Stimulated activated CD8-positive, alpha-beta memory T cell treated with anti-CD3 and anti-CD28 coated beads, Interleukin-15, amount 100 ng/mL, for 48 hours (primary cell): Measurements from ENCODE around the gene IFI6.
A peak's percentile ranks its signal among the peaks of the same experiment; 100 is the strongest.
"Not testable (repeated sequence)": the region's sequence is repeated elsewhere in the genome, so short reads cannot be mapped to it uniquely, and the experiment has no call there.

Experiments used
- DNase-seq, 2 donors: peaks; one replicate each; pipeline ENCODE4 v3.0.0-alpha.2; 2020; ENCODE audit warnings: low read depth in 2 of 2

The IFI6 gene, protein sequence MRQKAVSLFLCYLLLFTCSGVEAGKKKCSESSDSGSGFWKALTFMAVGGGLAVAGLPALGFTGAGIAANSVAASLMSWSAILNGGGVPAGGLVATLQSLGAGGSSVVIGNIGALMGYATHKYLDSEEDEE

DNA sequence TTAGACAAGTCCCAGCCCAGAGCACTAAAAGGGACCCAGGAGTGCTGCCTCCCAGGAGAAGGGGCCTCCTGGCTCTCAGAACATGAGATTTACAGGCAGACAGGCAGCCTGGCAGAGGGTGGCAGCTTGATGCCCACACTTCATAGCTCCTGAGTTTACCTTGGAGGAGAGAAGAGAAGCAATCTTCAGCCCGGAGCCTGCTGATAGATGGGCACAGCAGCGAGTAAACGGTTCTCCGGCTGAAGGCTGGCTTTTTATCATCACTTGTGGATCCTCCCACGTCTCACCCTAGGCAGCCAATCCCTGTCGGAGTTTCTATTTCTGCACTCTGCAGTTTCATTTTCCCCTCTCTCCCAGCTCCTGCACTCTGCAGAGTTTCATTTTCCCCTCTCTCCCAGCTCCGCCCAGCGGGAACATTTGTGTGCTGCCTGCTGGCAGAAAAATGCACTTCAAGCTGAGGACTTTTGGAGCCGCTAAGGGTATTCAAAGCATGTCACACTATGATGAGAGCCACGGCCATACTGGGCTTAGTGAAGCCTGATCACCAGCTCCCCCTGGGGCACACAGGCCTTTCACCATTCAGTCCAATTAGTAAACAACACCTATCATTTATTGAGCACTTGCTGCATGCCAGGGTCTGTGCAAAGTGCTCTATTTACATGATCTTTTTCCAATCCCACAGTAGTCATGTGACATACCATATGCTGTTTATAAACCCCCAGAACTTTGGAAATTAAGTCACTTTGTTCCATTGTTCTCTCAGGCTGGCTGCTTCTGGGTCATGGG, at the start of gene IFI6:
Gene IFI6, minus strand, starts transcription at position 229 of the 786 bp plus-strand sequence. CDS start 2,878 bp downstream, outside the sequence.
- peak; percentile 56 to 61 for DNase-seq

DNA sequence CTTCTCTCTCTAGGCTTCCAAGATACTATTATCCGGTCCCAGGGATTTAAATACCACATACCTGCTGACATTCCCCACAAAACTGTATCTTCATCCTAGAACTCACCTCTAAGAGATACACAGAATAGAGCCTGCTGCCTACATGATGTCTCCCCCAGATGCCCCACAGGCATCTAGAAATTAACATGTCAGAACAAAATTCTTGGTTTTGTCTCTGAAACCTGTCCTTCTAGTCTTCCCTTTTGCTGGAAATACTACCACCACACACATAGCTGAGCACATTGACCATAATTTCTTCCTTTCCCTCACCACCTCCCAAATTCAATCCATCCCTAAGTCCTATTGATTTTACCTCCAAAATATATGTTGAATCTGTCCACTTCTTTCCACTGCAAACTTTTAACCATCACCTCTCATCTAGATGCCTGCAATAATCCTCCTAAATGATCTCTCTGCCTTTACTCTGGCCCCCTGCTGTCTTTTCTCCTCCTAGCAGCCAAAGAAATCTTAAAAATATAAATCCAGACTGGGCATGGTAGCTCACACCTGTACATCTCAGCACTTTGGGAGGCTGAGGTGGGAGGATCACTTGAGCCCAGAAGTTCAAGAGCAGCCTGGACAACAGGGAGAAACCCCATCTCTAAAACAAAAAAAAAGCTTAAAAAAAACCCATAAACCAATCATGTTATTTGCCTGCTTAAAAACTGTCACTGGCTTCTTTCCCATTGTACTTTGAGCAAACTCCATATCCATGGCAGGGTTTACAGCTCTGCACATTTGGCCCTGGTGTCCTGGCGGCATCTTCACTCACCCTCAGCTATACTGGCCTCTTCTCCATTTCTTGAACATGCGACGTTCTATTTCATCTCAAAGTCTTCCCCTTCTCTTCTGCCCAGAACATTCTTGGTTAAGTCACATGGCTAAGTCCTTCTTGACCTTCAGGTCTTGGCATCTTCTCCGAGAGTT, 47.6 kb upstream of the IFI6 start:
- no peak for DNase-seq

DNA sequence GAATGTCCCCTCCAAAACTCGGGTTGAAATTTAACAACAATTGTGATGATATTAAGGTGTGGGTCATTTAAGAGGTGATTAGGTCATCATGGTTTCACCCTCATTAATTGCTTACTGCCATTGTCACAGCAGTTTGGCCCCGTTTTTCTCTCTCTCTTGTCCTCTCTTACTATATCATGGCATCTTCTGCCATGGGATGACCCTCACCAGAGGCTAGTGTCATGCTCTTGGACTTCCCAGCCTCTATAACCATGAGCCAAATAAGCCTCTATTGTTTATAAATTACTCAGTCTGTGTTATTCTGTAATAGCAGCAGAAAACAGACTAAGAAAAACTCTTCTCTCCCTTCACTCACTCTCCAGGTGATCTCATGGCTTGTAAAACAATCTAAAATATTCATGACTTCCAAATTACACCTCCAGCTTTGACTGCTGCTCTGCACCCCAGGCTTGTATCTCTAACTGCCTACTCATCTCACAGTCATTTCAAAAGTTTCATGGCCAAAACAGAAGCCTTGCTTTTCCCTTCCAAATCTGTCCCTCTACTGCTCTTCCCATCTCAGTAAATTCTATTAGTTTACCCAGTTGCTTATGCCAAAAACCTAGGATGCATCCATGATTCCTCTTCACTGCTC, 44.4 kb upstream of the IFI6 start:
- no peak for DNase-seq

DNA sequence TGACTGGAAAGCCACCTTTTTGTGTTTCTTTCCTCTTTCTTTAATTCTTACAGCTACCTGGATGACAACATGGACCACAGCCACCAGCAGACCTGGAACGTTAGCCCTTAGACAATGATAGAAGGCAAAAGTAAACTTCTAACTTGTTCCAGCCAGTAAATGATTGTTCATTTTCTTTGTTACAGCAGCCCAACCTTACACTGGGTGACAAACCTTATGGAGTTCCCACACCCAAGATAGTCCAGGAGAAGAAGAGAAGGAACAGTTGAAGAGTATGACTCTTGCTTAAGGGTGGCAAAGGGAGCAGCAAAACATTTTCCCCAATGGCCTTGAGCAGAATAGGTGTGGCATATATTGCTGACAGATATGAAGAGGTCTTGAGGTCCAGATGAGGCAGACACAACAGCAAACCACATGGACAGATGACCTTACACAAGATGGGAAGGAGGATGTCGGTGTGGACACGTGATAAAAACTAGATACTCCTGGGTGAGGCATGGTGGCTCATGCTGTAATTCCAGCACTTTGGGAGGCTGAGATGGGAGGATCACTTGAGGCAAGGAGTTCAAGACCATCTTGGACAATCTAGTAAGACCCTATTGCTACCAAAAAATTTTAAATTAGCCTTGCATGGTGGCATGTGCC, 42.0 kb upstream of the IFI6 start:
- no peak for DNase-seq

DNA sequence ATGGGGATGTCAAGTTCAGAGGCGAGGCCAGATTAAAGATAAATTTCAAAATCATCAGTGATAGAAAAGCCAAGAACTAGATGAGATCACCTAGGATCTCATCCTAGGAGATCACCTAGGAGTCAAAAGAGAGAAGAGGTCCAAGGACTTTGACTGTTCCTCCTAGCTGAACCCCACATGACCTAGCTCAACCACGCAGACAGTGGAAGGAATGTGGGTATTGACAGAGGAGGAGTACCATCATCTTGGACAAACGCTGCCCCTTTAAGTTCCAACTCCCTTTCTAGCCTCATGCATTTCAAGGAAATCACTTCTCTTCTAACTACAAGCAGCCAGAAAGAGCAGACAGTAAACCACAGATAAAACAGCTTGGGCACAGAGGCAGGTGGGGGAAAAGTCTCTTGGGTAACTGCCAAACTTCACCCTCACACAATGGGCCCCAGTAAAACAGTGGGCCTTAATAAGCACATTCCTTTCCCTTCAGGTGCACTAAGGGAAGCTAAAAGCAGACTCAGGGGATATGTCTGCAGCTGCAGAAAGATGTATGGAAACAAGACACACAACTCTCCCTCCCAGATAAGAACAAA, 41.2 kb upstream of the IFI6 start:
- DNase-seq = no peak

DNA sequence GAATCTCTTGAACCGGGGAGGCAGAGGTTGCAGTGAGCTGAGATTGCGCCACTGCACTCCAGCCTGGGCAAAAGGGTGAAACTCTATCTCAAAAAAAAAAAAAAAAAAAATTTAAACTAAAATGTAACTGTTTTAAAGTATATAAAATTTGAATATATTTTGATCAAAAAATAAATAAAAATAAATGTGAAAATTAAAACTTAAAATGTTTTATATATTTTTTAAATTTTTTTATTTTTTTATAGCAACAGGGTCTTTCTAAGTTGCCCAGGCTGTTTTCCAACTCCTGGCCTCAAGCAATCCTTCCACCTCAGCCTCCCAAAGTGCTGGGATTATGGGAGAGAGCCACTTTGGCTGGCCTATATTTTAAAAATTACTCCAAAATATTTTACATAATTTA, 38.6 kb upstream of the IFI6 start:
- DNase-seq = no peak

DNA sequence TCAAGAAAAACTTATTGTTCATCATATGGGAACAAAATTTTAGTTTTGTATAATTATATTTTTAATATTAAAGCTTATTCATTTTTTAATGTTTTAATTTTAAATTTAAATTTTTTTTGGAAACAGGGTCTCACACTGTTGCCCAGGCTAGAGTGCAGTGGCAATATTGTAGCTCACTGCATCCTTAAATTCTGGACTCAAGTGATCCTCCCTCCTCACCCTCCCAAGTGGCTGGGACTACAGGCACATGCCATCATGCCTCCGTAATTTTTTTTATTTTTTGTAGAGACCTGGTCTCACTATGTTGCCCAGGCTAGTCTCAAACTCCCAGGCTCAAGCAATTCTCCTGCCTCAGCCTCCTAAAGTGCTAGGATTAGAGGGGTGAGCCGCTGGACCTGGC, 33.6 kb upstream of the IFI6 start:
- no peak for DNase-seq

DNA sequence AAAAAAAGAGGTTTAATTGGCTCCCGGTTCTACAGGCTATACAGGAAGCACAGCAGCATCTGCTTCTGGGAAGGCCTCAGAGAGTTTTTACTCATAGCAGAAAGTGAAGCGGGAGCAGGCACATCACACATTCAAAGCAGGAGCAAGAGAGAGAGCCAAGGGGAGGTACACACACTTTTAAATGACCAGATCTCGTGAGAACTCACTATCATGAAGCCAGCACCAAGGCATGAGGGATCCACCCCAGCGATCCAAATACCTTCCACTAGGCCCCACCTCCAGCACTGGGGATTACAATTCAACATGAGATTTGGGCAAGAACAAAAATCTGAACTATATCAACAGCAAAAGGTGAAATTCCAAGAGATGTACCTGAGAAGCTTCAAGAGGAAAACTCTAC, 33.0 kb upstream of the IFI6 start:
- no peak for DNase-seq

DNA sequence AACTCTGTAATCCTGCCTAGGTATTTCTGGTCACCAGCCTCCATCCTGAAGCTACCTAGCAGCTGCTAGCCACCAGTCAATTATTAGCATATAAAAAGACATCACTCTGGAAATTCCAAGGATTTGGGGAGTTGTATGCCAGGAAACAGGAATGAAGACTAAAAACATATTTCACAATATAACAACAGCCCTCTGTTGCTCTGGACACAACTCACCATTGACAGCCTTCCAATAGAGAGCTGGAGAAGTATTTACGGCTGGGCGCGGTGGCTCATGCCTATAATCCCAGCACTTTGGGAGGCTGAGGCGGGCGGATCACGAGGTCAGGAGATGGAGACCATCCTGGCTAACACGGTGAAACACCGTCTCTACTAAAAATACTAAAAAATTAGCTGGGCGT, 24.8 kb upstream of the IFI6 start:
- not testable (repeated sequence) for DNase-seq

DNA sequence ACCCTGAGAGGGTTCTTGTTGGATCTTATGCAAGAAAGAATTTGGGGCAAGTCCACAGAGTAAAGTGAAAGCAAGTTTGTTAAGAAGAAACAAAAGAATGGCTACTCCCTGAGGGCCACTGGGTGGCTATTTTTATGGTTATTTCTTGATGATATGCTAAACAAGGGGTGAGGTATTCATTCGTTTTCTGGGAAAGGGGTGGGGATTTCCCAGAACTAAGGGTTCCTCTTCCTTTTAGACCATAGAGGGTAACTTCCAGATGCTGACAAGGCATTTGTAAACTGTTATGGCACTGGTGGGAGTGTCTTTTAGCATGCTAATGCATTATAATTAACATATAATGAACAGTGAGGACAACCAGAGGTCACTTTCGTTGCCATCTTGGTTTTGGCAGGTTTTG, 18.2 kb upstream of the IFI6 start:
- DNase-seq = no peak

DNA sequence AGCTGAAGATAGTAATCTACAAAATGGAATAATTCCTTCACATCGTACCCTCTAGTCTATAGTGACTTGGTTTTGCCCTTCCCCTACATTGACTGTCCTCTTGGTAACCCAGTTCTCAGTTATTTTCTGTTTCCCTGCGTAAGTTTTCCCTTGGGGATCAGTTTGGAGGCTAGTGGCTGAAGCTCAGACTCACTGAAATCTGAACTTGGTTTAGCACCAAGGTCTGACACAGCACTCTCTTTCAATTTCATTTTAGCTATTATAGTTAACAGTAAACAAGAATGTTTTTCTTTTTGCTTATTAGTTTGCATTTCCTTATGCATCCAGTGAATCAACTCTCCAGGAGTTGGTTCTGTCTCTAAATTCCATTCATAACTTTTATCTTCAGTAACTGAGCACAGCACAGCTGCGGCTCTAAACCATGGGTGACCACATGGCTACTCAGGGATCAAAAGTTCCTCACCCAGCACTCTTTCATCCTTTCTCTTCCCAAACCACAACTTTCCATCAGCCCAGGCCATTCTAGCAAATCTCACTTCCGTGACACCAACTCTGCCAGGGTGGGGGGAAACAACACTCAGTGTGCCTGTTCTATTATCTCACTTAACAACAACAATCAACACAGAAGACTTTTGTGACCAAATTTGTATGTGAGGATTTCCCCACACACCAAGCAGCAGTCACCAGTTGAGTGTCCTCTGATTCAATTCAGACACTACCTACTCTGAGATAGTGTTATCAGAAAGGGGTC, 17.6 kb upstream of the IFI6 start:
- no peak for DNase-seq

DNA sequence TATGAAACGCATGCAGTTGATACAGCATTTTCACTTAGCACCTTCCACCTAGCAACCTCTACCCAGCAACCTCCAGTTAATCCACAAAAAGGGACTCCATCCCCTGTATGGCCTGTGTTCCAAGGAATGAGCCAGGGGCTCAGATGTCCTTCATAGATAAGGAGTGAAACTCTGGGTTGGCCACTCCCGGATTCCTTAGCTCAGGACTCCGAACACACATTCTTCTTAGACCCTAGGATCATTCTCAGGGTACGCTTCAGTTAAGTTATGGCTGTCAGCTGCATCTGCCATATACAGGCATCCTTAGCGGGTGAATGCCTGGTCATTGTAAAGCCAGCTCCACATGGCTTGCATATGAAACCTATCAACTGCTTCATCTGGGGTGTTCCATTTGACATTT, 15.9 kb upstream of the IFI6 start:
- no peak for DNase-seq

DNA sequence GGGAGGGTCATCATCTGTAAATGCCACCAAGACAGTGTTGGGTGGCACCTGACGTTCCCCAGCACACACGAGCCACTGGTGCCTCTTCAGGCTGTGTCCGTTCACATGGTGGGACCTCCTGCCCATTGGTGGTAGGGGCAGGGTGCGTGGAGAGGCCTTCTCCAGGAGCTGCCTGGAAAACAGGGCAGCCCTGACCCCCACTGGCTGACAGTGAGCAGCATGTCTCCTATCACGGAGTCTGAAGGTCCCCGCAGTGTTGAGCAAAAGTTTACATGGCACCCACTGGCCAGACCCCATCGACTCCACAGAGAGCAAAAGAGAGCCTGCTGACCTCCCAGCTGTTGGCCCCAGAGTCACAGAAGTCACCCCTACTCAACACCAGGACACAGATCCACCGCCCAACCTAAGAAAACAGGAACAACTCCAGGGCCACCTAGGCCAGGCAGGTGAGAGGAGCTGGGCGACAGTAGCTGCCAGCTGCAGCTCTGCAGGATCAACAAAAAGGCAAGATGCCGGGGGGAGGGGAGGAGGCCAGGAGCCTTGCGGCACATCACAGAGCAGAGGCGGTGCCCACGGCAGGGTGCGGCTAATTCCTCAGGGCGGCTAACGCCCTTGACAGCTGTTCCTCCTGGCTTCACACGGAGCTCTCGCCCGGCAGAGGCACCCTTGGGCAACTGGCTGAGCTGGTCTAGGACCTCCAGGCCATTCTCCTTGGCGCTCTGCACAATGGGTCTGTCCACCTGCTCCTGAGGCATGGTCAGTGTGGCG, 14.4 kb upstream of the IFI6 start:
- DNase-seq = no peak

DNA sequence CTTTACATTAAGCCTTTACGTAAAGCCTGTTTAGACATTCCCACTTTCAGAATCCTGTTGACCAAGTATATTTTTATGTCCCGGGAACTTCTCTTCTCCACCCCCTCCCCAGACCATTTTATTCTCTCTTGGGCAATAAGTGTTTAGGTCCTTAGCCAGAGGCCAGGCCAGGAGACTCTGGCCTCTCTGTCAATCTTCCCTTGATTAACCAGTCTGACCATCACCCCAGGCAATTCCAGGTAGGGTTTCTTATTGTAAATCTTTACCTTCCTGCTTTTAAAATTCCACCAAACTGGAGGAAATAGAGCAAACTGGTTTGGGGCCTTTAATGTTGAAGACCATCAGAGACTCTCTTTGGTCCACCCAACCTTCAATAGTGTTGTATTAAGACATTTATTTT, 12.2 kb upstream of the IFI6 start:
- DNase-seq = no peak

DNA sequence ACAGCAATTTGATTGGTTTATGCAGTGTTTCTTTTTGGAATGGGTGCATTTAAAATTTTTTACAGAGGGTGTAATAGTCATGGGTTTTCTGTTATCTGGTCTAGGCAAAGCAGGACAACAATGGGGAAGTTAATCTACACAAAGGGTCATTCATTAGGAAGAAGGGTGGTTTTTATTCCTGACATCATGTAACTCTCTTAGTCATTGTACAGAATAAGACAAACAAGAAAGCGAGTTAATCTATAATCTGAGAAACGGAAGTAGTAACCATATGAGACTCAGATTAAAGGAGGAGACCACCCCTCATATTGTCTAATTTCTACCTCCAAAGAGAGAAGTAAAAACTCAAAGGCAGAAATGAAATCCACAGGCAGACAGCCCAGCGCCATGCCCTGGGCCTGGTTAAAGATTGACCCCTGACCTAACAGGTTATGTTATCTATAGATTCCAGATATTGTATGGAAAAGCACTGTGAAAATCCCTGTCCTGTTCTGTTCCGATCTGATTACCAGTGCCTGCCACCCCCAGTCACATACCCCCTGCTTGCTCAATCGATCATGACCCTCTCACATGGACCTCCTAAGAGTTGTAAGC, 10.5 kb upstream of the IFI6 start:
- DNase-seq = no peak

DNA sequence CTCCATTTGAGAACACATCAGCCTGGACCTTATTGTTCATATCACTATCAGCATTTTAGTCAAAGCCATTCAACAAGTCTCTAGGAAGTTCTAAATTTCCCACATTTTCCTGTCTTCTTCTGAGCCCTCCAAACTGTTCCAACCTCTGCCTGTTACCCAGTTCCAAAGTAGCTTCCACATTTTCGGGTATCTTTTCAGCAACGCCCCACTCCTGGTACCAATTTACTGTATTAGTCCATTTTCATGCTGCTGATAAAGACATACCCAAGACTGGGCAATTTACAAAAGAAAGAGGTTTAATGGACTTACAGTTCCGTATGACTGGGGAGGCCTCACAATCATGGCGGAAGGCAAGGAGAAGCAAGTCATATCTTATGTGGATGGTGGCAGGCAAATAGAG, 9.6 kb upstream of the IFI6 start:
- DNase-seq = not testable (repeated sequence)

DNA sequence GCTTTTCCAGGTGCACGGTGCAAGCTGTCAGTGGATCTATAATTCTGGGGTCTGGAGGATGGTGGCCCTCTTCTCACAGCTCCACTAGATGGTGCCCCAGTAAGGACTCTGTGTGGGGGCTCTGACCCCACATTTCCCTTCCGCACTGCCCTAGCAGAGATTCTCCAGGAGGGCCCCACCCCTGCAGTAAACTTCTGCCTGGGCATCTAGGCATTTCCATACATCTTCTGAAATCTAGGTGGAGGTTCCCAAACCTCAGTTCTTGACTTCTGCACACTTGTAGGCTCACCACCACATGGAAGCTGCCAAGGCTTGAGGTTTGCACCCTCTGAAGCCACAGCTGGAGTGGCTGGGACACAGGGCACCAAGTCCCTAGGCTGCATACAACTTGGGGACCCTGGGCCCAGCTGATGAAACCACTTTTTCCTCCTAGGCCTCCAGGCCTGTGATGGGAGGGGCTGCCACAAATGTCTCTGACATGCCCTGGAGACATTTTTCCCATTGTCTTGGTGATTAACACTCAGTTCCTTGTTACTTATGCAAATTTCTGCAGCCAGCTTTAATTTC, 8.3 kb upstream of the IFI6 start:
- DNase-seq = not testable (repeated sequence)

DNA sequence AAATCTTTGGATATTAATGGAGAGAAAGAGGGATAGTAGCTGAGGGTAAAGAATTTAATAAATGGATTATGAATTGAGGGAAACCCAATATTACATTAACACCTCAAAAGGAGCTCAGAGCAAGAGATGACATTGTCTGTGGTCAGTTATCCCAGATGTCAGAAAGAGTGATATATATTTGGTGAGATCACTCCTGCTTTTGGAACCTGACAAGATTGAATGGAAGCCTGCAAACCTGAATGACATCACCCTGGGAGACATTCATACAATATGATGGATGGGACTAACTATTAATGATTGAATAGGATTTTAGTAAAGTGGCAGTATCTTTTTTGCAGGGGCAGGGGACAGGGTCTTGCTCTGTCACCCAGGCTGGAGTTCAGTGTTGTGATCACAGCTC, 6.8 kb upstream of the IFI6 start:
- DNase-seq = no peak

DNA sequence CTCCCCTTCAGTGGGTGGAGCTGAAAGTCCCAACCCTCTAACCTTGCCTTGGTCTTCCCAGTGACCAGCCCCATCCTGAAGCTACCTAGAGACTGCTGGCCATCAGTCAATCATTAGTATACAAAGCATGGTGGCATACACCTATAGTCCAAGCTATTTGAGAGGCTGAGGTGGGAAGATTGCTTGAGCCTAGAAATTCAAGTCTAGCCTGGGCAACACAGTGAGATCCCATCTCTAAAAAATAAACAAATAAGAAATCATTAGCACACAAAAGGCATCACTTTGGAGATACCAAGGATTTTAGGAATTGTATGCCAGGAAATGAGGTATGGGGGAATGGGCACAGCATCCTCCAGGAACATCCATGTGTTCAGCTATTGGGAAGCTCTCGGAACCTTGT, 4.4 kb upstream of the IFI6 start:
- no peak for DNase-seq
